Lower leg skin (tissue), 4 donors: ENCODE measurements around the gene INS. TPM values are rescaled to one million over a fixed set of nuclear protein-coding genes. Genes with fewer than 3 reads are reported as not detected.
"Not testable (repeated sequence)": the region's sequence is repeated elsewhere in the genome, so short reads cannot be mapped to it uniquely, and the experiment has no call there.

Experiments
- DNase-seq, 2 donors: peaks; one replicate each; pipeline ENCODE4 v3.0.0-alpha.2; 2019; ENCODE audit warnings: low spot score in 2 of 2
- H3K4me3 ChIP-seq: fragments of 200-600 bp; sonication (generic); 2 replicates; pipeline ENCODE4 v1.5.1; 2017; ENCODE audit warnings: mild to moderate bottlenecking, low read depth; ENCODE audit not compliant: poor library complexity, severe bottlenecking
- CTCF ChIP-seq, 3 donors: fragments of 450-650 bp; IDR thresholded peaks; one replicate each; pipeline ENCODE4 v1.5.1; 2016; ENCODE audit warnings: antibody characterized with exemption in 3 of 3, mild to moderate bottlenecking in 3 of 3, moderate library complexity in 2 of 3
- POLR2A ChIP-seq, 2 donors: fragments of 450-650 bp; IDR thresholded peaks; one replicate each; pipeline ENCODE4 v1.6.1; 2016 to 2017; ENCODE audit warnings: antibody characterized with exemption in 2 of 2, mild to moderate bottlenecking in 1 of 2, moderate library complexity in 1 of 2
- WGBS, 2 donors: methylation state at CpG; one replicate each; pipeline ENCODE4 v1.1.5; 2018; 5-methylcytosine and 5-hydroxymethylcytosine counted together
- intact Hi-C: fragments of 100-400 bp; cut with DNase I; formaldehyde crosslinking; loops from one replicate; pipeline ENCODE4 v1.15.0; 2023; ENCODE audit warnings: low total_unique reads
- total RNA-seq, 4 donors: library from RNA; depleted of rRNA; stranded (reverse); fragments of >200 nt; gene quantifications; one replicate each; pipeline ENCODE4 v1.1.0, GENCODE V29; 2016

INS gene
- total RNA-seq, 4 donors from 2014 or later, result not detected

GRCh38 chr11:2195756-2196088 is 34.7 kb upstream of the INS start:
- H3K4me3 ChIP-seq, result no peak overlapping the region
- WGBS, 2 donors, result 83 to 86% methylated on average over 6 to 7 of the region's 7 CpGs
- intact Hi-C loops, result loop anchor here (5.0 to 10.0 kb wide), 3 partner anchors 102 to 699 kb away; no protein-coding TSS in a partner anchor
- no peak for DNase-seq
- TF ChIP-seq CTCF (IDR thresholded peaks at IDR 0.05) (no peak), POLR2A (IDR thresholded peaks at IDR 0.05) (no peak)

GRCh38 chr11:2194877-2195755 is 34.1 kb upstream of the INS start:
- 54 to 74% methylated on average over 9 to 21 of the region's 24 CpGs for WGBS, 2 donors
- no peak overlapping the region for H3K4me3 ChIP-seq
- no peak for DNase-seq
- TF ChIP-seq CTCF (IDR thresholded peaks at IDR 0.05), result no peak
- no peak for TF ChIP-seq POLR2A (IDR thresholded peaks at IDR 0.05)
- intact Hi-C loops, result loop anchor here (5.0 to 10.0 kb wide), 3 partner anchors 102 to 700 kb away; no protein-coding TSS in a partner anchor

- intact Hi-C loops, result loop anchor here (10.0 kb wide), 1 partner anchor 701 kb away; no protein-coding TSS in a partner anchor
- DNase-seq, H3K4me3 ChIP-seq: not testable (repeated sequence)
- 62 to 65% methylated on average over 8 to 9 of the region's 20 CpGs for WGBS, 2 donors
These were observed 33.0 kb upstream of the INS start for GRCh38 chr11:2193888-2194595.

- no peak for DNase-seq
- H3K4me3 ChIP-seq, result no peak overlapping the region
- TF ChIP-seq POLR2A (IDR thresholded peaks at IDR 0.05), result no peak
- no peak for TF ChIP-seq CTCF (IDR thresholded peaks at IDR 0.05)
- 66 to 69% methylated on average over 20 to 26 of the region's 26 CpGs for WGBS, 2 donors
- intact Hi-C loops, result loop anchor here (10.0 kb wide), 1 partner anchor 702 kb away; no protein-coding TSS in a partner anchor
These were observed 32.3 kb upstream of the INS start for GRCh38 chr11:2193099-2193887.

- TF ChIP-seq POLR2A (IDR thresholded peaks at IDR 0.05), result no peak
- TF ChIP-seq CTCF (IDR thresholded peaks at IDR 0.05), result no peak
- intact Hi-C loops, result loop anchor here (10.0 kb wide), 1 partner anchor 702 kb away; no protein-coding TSS in a partner anchor
- WGBS, 2 donors, result 76 to 83% methylated on average over 3 to 8 of the region's 10 CpGs
- DNase-seq, result no peak
- H3K4me3 ChIP-seq, result no peak overlapping the region
These were observed 31.4 kb upstream of the INS start for GRCh38 chr11:2192435-2192834.
